SK-N-SH treated with all-trans-retinoic acid at 6 μM for 48 hours (cell line): Measurements from ENCODE around the gene TAF1B.

Experiments used
- ATAC-seq: fragments of 200-7000 bp; cut with Tn5 transposase; 3 replicates; pipeline ENCODE4 v1.9.1; 2020; ENCODE audit warnings: mild to moderate bottlenecking, moderate library complexity
- ARNTL ChIP-seq: fragments of 450-650 bp; formaldehyde crosslinking; IDR thresholded peaks from 2 replicates; pipeline ENCODE4 v1.5.0; 2020; ENCODE audit warnings: low read depth, mild to moderate bottlenecking, moderate library complexity, borderline replicate concordance
- BACH2 ChIP-seq: fragments of 250-450 bp; sonication (Bioruptor Pico); IDR thresholded peaks from 2 replicates; pipeline ENCODE4 v1.9.0; 2021; ENCODE audit warnings: mild to moderate bottlenecking, borderline replicate concordance
- CSDC2 ChIP-seq: fragments of 250-450 bp; sonication (Bioruptor Pico); IDR thresholded peaks from 2 replicates; pipeline ENCODE4 v1.5.0; 2020; ENCODE audit warnings: mild to moderate bottlenecking, moderate library complexity
- ESRRG ChIP-seq: fragments of 250-450 bp; sonication (Bioruptor Pico); IDR thresholded peaks from 2 replicates; pipeline ENCODE4 v1.6.1; 2021; ENCODE audit warnings: mild to moderate bottlenecking
- GLIS3 ChIP-seq: fragments of 250-450 bp; sonication (Bioruptor Pico); IDR thresholded peaks from 2 replicates; pipeline ENCODE4 v1.5.0; 2020; ENCODE audit warnings: mild to moderate bottlenecking, moderate library complexity
- ISL1 ChIP-seq: fragments of 250-450 bp; sonication (Bioruptor Pico); IDR thresholded peaks from 2 replicates; pipeline ENCODE4 v2.1.2; 2022; ENCODE audit warnings: mild to moderate bottlenecking, moderate library complexity
- PPARA ChIP-seq: fragments of 250-450 bp; sonication (Bioruptor Pico); IDR thresholded peaks from 2 replicates; pipeline ENCODE4 v1.5.0; 2020; ENCODE audit warnings: mild to moderate bottlenecking, borderline replicate concordance
- RARB ChIP-seq: fragments of 250-450 bp; sonication (Bioruptor Pico); IDR thresholded peaks from 2 replicates; pipeline ENCODE4 v1.8.0; 2021; ENCODE audit warnings: mild to moderate bottlenecking, moderate library complexity
- SNAI2 ChIP-seq: fragments of 250-450 bp; sonication (Bioruptor Pico); IDR thresholded peaks from 2 replicates; pipeline ENCODE4 v1.5.0; 2020; ENCODE audit warnings: mild to moderate bottlenecking, moderate library complexity
- TCF4 ChIP-seq: fragments of 250-450 bp; sonication (Bioruptor Pico); IDR thresholded peaks from 2 replicates; pipeline ENCODE4 v1.8.0; 2021; ENCODE audit warnings: mild to moderate bottlenecking, moderate library complexity, borderline replicate concordance
- TOX ChIP-seq: fragments of 250-450 bp; sonication (Bioruptor Pico); IDR thresholded peaks from 2 replicates; pipeline ENCODE4 v1.8.0; 2021; ENCODE audit warnings: mild to moderate bottlenecking, moderate library complexity, borderline replicate concordance
- ZC3H10 ChIP-seq: fragments of 250-450 bp; sonication (Bioruptor Pico); IDR thresholded peaks from 2 replicates; pipeline ENCODE4 v1.5.1; 2021; ENCODE audit warnings: mild to moderate bottlenecking, moderate library complexity
- ZNF565 ChIP-seq: fragments of 450-650 bp; formaldehyde crosslinking; conservative IDR thresholded peaks from 2 replicates; pipeline ENCODE4 v1.5.0; 2020; ENCODE audit warnings: low read depth, mild to moderate bottlenecking, moderate library complexity
- ZNF70 ChIP-seq: fragments of 450-650 bp; formaldehyde crosslinking; IDR thresholded peaks from 2 replicates; pipeline ENCODE4 v1.5.0; 2020; ENCODE audit warnings: mild to moderate bottlenecking, moderate library complexity
- ZNF8 ChIP-seq: fragments of 450-650 bp; formaldehyde crosslinking; IDR thresholded peaks from 2 replicates; pipeline ENCODE4 v1.5.0; 2020; ENCODE audit warnings: mild to moderate bottlenecking, moderate library complexity
- TF ChIP-seq, protein P1 (sequence below): fragments of 250-450 bp; sonication (Bioruptor Pico); IDR thresholded peaks from 2 replicates; pipeline ENCODE4 v1.8.0; 2021; ENCODE audit warnings: low read depth, mild to moderate bottlenecking, moderate library complexity, borderline replicate concordance
- TF ChIP-seq, protein P2 (sequence below): fragments of 250-450 bp; sonication (Bioruptor Pico); IDR thresholded peaks from 2 replicates; pipeline ENCODE4 v1.5.0; 2020; ENCODE audit warnings: mild to moderate bottlenecking, moderate library complexity
- TF ChIP-seq, protein P3 (sequence below): fragments of 250-450 bp; sonication (Bioruptor Pico); IDR thresholded peaks from 2 replicates; pipeline ENCODE4 v1.5.1; 2020; ENCODE audit warnings: low read depth, mild to moderate bottlenecking, moderate library complexity
- TF ChIP-seq, protein P4 (sequence below): fragments of 250-450 bp; sonication (Bioruptor Pico); IDR thresholded peaks from 2 replicates; pipeline ENCODE4 v1.5.1; 2021; ENCODE audit warnings: mild to moderate bottlenecking, moderate library complexity

TAF1B gene

DNA sequence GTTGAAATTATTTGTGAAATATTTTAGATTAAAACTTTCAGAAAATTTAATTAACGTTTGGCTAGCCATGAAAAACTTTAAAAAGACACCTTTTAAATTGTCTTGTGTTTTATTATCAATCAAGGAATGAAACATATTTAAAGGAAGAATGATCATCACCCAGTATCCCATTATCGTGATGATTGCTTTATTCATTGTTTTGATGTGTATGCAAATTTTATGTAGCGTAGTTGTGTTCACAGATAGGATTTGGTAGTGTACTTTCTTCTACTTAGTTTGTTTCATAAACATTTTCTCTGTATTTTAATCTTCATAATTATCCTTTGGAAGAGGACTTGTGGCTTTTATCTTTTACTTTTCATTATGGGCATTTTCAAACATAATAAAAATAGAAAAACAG, 116.0 kb downstream of the TAF1B start:
- TF ChIP-seq, protein P1, sequence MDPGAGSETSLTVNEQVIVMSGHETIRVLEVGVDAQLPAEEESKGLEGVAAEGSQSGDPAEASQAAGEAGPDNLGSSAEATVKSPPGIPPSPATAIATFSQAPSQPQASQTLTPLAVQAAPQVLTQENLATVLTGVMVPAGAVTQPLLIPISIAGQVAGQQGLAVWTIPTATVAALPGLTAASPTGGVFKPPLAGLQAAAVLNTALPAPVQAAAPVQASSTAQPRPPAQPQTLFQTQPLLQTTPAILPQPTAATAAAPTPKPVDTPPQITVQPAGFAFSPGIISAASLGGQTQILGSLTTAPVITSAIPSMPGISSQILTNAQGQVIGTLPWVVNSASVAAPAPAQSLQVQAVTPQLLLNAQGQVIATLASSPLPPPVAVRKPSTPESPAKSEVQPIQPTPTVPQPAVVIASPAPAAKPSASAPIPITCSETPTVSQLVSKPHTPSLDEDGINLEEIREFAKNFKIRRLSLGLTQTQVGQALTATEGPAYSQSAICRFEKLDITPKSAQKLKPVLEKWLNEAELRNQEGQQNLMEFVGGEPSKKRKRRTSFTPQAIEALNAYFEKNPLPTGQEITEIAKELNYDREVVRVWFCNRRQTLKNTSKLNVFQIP (CRISPR knock-in tag), result no peak
- TF ChIP-seq, protein P2, sequence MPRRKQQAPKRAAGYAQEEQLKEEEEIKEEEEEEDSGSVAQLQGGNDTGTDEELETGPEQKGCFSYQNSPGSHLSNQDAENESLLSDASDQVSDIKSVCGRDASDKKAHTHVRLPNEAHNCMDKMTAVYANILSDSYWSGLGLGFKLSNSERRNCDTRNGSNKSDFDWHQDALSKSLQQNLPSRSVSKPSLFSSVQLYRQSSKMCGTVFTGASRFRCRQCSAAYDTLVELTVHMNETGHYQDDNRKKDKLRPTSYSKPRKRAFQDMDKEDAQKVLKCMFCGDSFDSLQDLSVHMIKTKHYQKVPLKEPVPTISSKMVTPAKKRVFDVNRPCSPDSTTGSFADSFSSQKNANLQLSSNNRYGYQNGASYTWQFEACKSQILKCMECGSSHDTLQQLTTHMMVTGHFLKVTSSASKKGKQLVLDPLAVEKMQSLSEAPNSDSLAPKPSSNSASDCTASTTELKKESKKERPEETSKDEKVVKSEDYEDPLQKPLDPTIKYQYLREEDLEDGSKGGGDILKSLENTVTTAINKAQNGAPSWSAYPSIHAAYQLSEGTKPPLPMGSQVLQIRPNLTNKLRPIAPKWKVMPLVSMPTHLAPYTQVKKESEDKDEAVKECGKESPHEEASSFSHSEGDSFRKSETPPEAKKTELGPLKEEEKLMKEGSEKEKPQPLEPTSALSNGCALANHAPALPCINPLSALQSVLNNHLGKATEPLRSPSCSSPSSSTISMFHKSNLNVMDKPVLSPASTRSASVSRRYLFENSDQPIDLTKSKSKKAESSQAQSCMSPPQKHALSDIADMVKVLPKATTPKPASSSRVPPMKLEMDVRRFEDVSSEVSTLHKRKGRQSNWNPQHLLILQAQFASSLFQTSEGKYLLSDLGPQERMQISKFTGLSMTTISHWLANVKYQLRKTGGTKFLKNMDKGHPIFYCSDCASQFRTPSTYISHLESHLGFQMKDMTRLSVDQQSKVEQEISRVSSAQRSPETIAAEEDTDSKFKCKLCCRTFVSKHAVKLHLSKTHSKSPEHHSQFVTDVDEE (CRISPR knock-in tag), result no peak
- no peak for TF ChIP-seq ESRRG

DNA sequence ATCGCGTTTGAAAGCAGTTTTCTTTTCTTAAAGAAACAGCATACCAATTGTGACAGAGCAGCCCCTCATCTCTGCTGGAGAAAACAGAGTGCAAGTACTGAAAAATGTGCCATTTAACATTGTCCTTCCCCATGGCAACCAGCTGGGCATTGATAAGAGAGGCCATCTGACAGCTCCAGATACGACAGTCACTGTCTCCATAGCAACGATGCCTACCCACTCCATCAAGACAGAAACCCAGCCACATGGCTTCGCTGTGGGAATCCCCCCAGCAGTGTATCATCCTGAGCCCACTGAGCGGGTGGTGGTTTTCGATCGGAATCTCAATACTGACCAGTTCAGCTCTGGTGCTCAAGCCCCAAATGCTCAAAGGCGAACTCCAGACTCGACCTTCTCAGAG, 117.7 kb downstream of the TAF1B start:
- TF ChIP-seq TCF4 (CRISPR knock-in tag), result 0 out of 2 replicates have a peak, but pooled peaks have one; percentile 37
- TF ChIP-seq PPARA (CRISPR knock-in tag), result no peak
- ATAC-seq, result no peak

More for the DNA sequence above, 116.0 kb downstream of the TAF1B start:
- ATAC-seq, result no peak

DNA sequence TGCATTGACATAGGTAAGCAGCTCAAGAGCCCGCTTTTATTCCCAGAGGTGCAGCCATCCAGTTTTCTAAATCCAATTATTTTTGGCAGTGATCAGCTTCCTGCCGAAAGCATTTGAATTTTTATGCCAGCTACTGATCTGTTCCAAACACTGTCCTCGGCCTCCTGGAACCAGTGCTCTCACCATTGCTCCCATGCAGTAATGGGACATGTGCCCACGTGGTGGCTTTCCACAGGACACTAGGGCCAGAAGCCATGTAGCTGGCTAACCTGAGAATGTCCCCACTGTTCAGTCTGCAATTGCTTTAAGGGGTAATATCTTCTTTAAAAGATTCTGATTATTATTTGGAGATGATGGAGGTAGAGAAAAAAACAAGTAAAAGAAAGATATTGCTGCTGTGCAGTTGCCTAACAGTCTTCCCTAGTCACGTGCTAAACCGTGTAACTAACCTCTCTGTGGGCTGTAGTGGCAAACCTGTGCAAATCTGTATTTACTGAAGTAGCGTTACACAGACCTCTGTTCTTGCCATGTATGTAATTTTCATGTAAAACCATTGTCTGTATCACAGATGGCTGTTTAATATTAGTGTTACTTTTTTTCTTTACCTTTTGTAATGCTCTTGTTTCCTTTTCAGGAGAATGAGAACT, 121.2 kb downstream of the TAF1B start:
- ATAC-seq, result no peak
- no peak for TF ChIP-seq SNAI2 (CRISPR knock-in tag)
- no peak for TF ChIP-seq RARB
- TF ChIP-seq ZNF8 (CRISPR knock-in tag), result no peak
- TF ChIP-seq, protein P3, sequence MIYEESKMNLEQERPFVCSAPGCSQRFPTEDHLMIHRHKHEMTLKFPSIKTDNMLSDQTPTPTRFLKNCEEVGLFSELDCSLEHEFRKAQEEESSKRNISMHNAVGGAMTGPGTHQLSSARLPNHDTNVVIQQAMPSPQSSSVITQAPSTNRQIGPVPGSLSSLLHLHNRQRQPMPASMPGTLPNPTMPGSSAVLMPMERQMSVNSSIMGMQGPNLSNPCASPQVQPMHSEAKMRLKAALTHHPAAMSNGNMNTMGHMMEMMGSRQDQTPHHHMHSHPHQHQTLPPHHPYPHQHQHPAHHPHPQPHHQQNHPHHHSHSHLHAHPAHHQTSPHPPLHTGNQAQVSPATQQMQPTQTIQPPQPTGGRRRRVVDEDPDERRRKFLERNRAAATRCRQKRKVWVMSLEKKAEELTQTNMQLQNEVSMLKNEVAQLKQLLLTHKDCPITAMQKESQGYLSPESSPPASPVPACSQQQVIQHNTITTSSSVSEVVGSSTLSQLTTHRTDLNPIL, result no peak
- TF ChIP-seq, protein P4, sequence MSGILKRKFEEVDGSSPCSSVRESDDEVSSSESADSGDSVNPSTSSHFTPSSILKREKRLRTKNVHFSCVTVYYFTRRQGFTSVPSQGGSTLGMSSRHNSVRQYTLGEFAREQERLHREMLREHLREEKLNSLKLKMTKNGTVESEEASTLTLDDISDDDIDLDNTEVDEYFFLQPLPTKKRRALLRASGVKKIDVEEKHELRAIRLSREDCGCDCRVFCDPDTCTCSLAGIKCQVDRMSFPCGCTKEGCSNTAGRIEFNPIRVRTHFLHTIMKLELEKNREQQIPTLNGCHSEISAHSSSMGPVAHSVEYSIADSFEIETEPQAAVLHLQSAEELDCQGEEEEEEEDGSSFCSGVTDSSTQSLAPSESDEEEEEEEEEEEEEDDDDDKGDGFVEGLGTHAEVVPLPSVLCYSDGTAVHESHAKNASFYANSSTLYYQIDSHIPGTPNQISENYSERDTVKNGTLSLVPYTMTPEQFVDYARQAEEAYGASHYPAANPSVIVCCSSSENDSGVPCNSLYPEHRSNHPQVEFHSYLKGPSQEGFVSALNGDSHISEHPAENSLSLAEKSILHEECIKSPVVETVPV, result no peak
- no peak for TF ChIP-seq ISL1 (CRISPR knock-in tag)
- no peak for TF ChIP-seq ARNTL (CRISPR knock-in tag)
- TF ChIP-seq CSDC2 (CRISPR knock-in tag), result no peak
- TF ChIP-seq TOX, result no peak
- TF ChIP-seq ZC3H10 (CRISPR knock-in tag), result no peak
- no peak for TF ChIP-seq TCF4 (CRISPR knock-in tag)
- TF ChIP-seq BACH2 (CRISPR knock-in tag), result no peak

DNA sequence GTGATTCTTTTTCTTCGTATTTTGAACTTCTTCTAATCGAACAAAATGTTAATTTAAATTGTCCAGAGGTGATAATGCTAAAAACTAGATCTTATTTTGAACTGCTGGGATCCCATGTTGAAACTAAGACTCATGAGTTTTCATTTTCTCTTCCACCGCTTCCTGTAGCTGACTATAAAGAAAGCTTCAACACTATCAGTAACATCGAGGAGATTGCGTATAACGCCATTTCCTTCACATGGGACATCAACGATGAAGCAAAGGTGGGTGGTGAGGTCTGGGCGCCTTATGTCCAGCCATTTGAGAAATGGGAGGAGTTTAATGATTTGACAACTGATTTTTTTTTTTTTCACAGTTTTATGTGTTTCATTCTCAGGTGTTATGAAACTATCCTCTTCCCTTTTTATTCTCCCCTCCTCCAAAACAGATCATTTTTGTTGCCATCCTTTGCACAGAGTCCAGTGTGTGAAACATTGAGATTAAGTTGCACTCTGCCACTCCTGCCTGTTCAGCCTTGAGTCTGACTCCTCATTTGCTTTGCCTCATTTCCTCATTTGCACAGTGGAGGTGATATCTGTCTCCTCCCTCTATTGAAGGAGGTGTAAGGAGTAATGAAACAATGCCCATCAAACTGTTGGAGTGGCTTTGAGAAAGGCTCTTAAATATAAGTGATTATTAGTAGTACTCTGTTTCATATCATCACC, 122.0 kb downstream of the TAF1B start:
- ATAC-seq, result no peak
- TF ChIP-seq, protein P3, result no peak
- TF ChIP-seq ZNF70 (no peak), TCF4 (CRISPR knock-in tag) (no peak), ZNF565 (CRISPR knock-in tag) (no peak), ISL1 (CRISPR knock-in tag) (no peak), ESRRG (no peak), BACH2 (CRISPR knock-in tag) (no peak), GLIS3 (no peak), ARNTL (CRISPR knock-in tag) (no peak)
